ENCODE data around the gene SERPINH1.

DNA sequence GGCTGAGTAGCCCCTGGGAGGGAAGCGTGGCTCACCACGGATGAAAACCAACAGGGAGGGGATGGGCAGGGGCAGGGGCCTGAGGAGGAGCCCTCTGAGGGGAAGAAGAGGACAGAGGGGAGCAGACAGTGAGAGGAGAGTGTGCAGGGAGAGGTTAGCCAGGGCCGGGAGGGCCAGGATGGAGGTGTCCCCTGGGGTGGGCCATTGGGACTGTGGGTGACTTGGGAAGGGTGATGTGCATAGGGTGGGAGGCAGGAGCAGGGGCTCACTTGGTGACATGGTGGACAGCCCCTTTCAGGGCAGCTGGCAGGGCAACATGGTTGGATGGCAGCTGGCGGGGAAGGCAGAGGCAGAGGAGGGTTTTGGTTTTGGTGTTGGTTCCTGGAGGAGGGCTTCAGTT is 30.7 kb upstream of the SERPINH1 start:
- TF ChIP-seq POLR2A (IDR thresholded peaks at IDR 0.05) (no peak), CTCF (IDR thresholded peaks at IDR 0.05) (no peak)
